HL-60/S4 (cell line): ENCODE measurements around the gene KRT36.

Experiments
- in situ Hi-C: fragments of 300-500 bp; cut with MboI; formaldehyde crosslinking; loops from 2 replicates; pipeline ENCODE4 v1.14.3; 2022; ENCODE audit warnings: low sequenced_read_pairs

Gene KRT36

DNA sequence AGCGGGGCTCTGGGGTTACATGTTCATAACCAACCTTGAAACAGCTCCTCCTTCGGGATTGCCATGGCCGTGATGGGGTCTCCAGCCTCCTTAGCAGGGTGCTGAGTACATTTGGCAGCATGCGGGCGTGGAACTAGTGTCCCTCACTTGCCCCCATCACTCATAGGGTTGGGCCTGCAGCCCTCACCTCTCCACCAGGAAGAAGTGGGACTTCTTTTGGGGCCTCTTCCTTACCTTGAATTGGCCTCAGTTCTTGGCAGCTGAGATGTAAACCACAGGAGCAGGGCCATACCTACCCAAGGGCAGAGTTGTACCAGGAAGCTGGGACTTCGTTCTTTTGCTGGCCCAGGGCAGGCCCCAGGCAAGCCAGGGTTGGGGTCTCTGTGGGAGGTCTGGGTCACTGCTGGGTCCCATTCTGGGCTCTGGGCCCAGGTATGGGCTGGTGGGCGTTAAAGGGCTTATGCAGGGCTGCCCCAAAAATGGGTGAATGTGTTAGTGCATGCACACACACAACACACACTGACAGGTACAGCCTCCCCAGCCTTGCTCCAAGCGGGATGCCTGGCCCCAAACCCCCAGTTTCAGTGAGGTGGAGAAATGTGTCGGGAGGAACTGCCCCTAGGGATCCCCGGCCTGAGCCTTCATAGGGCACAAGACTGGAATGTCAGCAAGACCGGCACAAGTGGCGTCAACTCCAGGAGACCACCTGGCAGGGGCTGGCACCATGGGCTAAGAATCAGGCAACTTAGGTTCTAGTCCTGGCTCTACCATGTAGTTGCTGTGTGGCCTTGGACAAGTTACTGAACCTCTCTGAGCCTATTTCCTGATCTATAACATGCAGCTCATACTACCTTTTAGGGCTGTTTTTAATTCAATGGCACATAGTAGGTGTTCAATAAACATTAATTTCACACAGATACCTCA is 32.9 kb upstream of the KRT36 start:
- in situ Hi-C loops = no loop called here

DNA sequence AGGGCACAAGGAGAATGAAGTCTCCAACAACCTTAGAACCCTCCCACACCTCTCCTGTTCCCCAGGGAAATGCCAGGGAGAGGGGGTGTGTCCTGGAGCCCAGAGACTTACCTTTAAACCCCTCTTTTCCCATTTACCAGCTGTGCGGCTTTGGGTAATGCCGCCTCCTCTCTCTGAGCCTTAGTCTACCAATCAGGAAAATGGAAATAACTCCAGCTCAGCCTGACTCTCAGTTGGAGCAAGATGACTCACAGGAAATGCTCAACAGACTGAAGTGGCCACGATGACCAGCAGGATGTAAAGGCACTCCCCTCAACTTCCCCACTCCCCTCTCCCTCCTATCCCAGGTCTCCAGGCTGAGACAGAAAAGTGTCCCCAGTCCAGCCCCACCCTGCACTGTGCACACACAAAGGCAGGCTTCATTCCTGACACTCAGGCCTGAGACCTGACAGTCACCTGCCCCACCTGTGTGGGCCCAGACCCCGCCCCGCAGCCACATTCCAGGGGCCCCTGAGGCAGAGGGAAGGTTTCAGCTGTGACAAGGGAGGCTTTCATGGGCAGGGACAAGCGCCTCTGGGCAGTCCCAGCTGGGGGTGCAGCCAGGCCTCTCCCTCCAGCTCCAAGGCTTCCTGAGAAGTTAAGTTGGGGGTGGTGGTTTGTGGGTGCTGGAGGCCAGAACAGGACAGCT is 32.0 kb upstream of the KRT36 start:
- in situ Hi-C loops = no loop called here

GRCh38 chr17:41520821-41521521 is 31.3 kb upstream of the KRT36 start:
- in situ Hi-C loops = no loop called here

DNA sequence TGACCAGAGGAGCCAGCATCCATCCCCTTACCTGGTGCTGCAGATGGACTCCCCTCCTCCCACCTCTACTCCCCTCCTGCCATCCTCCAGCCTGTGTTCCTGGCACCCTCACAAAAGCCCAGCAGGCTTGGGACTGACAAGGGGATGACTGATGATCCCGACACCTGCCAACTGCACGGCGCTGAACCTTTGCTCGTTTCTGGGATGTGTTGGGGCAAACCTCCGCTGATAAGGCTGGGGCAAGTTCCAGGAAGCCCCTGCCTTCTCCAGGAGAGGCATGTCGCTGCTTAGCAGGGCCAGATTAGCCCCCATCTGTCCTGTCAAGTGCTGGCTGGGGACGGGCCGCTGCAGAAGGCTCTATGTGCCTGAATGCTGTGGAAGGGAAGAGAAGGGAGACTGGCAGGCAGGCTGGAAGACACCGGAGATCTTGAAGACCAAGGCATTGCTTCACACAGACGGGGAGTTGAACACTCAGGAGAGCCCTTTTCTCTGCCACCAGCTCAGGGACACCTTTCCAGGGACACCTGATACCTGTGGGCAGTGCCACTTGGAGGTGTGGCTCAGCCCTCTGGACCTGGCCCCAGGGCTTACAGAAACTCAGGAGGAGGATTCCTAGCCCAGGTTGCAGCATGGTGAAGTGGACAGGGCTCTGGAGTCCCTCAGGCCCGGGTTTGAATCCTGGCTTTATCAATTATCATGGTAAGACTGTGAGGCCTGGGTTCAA is 30.0 kb upstream of the KRT36 start:
- in situ Hi-C loops = no loop called here

DNA sequence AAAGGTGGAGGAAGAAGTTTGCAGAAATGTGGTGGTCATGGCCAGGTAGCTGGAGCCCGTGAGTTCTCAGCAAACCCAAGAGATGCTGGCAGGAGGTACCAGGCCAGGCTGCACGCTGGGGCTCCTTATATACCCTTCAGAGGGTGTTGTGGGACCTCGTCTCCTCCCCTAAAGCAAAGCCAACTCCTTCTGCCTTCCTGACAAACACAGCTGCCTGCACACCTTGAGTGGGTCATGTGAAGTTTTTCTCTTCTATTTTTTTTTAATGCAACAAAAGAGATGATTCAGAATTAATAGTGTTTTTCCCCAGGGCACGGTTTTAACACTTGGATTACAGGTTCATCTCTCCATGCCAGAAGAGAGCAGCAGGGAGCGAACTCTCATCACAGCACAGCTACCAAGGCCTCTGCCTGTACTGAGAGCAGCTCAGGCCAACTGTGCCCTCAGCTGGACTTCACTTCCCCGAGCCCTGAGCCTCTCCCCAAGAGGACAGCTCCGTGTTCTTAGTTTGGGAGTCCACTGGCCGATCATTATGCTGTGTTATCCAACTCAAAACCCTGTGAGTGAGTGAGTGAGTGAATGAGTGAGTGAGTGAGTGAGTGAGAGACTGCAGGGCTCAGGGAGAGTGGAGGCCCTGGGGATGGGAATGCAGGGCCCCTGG is 29.2 kb upstream of the KRT36 start, which contains the start of gene KRT15:
TSS of gene KRT15 (minus strand) at position 102 of the 661 bp plus-strand sequence. CDS start at position 39, 63 bp downstream.
- in situ Hi-C loops = no loop called here

- in situ Hi-C loops = no loop called here
Observed at GRCh38 chr17:41518031-41518430, 28.3 kb upstream of the KRT36 start.

GRCh38 chr17:41516830-41517283 is 27.1 kb upstream of the KRT36 start:
- in situ Hi-C loops = no loop called here

- in situ Hi-C loops = no loop called here
Observed at GRCh38 chr17:41516147-41516829, 26.6 kb upstream of the KRT36 start.

DNA sequence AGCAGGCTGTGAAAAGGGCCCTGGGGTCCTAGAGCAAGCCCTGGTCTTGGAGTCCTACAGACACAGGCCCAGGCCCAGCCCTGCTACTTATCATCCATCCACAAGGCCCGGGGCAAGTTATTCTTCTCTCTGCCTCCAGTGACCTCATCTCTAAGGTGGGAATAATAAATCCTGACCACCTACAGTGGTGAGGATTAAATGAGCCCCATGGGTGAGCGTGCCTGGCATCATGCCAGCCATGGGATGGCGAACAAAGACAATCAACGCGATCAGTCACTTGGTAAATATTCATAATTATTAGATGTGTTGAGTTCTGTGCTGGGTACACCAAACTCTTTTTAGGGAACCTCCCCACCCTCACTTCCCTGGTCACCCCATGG is 23.4 kb upstream of the KRT36 start:
- in situ Hi-C loops = no loop called here

DNA sequence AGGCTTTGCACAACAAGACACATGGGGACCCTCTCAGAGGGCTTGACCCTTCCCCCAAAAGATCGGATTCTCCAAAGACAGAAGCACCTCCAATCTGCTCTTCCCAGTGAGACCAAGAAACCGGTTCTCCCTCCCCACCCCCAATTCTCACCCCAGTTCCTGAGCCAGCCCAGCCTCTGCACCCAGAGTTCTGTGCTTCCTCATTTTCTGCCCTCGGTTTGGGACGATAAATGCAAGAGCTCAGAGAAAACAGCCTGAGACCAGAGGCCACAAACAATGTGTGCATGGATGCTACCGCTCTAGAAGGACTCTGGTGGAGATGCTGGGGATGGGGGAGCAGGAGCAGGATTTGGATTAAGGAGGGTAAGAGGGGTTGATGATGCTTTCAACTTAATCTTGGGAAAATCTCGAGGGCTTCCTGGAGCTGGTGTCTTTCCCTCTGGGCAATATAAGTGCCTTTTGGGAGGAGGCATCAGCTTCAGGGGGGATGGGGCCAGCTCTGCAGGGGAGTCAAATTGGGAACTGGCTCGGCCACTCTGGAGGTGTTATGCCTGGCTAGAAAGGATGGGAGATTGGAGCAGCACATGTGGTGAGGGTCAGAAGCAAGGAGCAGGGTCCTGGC is 22.9 kb upstream of the KRT36 start:
- in situ Hi-C loops = no loop called here

DNA sequence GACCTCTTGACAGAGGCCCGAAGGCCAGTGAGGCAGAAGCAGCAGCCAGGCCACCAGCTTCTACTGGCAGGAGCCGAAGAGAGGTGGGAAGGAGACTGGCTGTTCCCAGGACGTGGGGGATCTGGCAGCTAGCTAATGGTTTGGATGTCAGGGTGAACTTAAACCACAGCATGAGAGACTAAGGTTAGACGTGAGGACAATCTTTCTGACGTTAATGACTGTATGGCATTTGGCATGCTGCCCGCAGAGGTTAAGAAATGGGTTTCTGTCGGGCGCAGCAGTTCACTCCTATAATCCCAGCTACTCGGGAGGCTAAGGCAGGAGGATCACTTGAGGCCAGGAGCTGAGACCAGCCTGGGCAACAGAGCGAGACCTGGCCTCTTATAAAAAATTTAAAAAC is 22.0 kb upstream of the KRT36 start:
- in situ Hi-C loops = no loop called here

DNA sequence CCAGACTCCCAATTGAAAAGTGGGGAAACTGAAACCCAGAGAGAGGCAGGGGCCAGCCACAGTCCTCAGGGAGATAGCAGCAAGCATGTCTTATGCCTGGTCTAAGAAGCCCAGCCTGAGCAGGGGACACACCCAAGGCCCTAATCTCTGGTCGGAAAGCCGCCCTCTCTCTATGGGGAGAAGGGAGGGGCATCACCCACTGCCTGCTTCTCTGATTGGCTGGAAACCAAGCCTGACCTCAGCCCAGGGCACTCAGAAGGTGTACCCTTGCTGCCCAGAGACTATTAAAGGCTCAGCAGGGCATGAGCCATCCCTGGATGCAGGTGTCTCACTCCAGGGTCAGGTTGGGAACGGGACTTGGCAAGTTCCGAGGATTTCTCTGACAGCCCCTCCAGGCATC is 21.4 kb upstream of the KRT36 start:
- in situ Hi-C loops = no loop called here

- in situ Hi-C loops = no loop called here
Observed at GRCh38 chr17:41510251-41511065, 20.7 kb upstream of the KRT36 start.

- in situ Hi-C loops = no loop called here
Observed at GRCh38 chr17:41507315-41507880, 17.7 kb upstream of the KRT36 start.

- in situ Hi-C loops = no loop called here
Observed at GRCh38 chr17:41505809-41506767, 16.4 kb upstream of the KRT36 start.

GRCh38 chr17:41505007-41505808 is 15.5 kb upstream of the KRT36 start, which contains the start of gene KRT13:
KRT13 (minus strand) TSS chr17:41505612; CDS start chr17:41505550, 62 bp downstream.
- in situ Hi-C loops = no loop called here
